Activated CD8-positive, alpha-beta memory T cell treated with anti-CD3 and anti-CD28 coated beads, Interleukin-2, amount 50 U/mL, for 1 hour (primary cell): ENCODE measurements around the gene INIP.
"Not testable (repeated sequence)": the region's sequence is repeated elsewhere in the genome, so short reads cannot be mapped to it uniquely, and the experiment has no call there.

ENCODE experiments used
- DNase-seq: peaks from one replicate; pipeline ENCODE4 v3.0.0-alpha.2; 2020; ENCODE audit errors: extremely low read depth

The INIP gene

DNA sequence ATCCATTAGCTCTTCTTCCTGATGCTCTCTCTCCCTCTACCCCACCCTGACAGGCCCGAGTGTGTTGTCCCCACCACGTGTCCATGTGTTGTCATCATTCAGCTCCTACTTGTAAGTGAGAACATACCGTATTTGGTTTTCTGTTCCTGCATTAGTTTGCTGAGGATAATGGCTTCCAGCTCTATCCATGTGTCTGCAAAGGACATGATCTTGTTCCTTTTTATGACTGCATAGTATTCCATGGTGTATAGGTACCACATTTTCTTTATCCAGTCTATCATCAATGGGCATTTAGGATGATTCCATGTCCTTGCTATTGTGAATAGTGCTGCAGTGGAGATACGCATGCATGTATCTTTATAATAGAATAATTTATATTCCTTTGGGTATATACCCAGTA, 44.7 kb downstream of the INIP start:
- DNase-seq: not testable (repeated sequence)

DNA sequence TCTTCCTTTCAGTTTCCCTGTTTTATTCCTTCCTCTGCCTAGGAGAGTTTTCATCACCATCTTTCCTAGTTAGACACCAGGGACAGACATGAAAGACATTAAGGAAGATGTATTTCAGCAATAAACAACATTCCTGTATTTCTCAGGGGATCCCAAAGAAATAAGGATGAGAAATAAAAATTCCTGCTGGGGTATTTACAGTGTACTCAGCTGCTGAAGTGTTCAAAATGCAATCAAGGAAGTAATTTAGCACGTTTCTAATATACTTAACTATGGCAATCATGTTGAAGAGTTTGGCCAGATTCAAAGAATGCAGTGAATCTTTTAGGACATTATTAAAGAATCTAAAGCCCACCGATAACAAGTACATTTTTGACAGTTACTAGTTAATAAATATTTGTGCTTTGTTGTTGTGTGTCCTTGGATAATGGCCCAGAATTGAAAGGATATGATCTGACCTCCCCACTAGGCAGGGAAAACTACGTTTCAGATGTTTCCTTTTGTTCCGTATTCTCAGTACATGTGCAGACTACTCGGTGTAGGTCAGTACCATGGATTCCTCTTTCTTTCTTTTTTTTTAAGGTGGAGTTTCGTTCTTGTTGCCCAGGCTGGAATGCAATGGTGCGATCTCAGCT, 46.8 kb downstream of the INIP start:
- DNase-seq: no peak

GRCh38 chr9:112669326-112669725, 48.6 kb downstream of the INIP start:
- DNase-seq: no peak

DNA sequence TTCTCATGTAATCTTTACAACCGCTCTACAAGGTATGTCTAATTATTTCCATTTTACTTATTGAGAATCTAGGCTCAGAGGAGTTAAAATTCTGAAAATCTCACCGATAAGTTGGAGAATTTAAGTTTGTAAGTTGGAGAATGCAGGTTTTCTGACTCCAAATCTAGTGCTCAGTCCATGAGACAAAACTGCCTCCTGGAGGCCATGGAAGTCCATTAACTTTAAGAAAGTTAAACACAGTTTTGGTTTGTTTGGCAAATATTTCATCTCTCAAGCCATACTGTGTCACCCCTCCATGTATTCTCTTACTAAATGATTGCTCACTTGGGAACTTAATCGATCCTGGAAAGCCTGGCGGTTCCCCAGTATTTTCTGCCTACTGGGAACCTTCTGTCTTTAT, 52.6 kb downstream of the INIP start:
- DNase-seq: no peak

GRCh38 chr9:112664531-112664930, 53.4 kb downstream of the INIP start:
- no peak for DNase-seq

- DNase-seq: no peak
Measured at GRCh38 chr9:112663681-112664080, 54.2 kb downstream of the INIP start.

DNA sequence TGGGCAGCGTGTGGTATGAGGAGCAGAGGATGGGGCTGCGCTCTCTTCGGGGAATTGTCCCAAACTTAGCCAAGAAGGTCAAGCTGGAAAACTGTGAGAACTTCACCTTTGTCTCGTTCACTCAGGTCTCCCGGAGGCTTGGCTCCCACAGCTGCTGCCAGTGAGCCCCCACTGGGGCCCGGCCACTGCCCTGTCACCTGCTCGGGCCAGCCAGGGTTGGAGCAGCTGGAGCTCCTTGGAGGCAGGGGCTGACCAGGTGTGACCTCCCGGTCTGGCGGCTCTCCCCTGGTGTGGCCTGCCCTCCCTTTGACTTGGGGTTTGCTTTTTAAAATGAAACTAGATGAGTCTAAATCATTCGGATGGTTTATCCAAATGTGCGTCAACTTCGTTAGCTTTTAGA, 58.0 kb downstream of the INIP start:
- no peak for DNase-seq

- no peak for DNase-seq
Measured at GRCh38 chr9:112655668-112656067, 62.2 kb downstream of the INIP start.

DNA sequence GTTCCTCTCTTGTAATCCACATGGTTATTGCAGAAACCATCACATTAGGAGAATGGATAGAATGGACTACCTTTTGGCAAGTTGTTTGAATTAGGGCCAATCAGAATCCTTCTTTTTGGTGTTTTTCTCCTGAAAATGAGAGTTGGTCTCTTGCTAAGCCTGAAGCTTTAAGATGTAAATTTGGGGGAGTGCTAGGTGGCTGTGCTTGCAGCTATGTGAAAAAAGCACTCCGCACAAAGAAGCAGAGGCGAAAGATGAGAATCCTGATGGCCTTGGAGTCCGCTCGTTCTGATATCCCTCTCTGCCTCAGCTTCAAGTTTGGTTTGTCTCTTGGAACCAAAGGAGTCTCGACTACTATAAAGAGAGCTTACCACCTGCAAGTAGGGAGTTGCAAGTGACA, 63.6 kb downstream of the INIP start:
- DNase-seq: no peak

- no peak for DNase-seq
Measured at GRCh38 chr9:112648624-112649023, 69.3 kb downstream of the INIP start.

DNA sequence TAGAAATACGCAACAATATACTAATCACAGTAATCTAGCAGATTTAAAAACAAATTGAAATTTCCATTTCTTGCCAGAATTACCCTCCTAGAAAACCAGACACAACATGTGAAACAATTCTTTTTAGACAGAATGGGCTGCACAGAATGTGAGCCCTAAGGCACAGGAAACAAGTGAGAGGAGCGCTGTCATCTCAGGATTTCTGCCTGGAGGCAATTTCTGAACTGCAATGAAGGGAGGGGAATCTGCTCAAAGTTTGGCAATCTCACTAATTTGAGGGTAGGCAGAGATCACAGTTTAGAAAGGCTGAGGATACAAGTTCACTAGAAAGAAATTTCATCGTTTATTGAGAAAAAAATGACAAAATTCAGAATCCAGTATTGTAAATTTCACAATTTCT, 70.3 kb downstream of the INIP start:
- no peak for DNase-seq

GRCh38 chr9:112642126-112642525, 75.8 kb downstream of the INIP start:
- no peak for DNase-seq

- DNase-seq: no peak
Measured at GRCh38 chr9:112640311-112640710, 77.6 kb downstream of the INIP start.
